T-helper 17 cell (primary cell): ENCODE data around the gene USP8. TPM values are rescaled to one million over a fixed set of nuclear protein-coding genes. Genes with fewer than 3 reads are reported as not detected.
"Not testable (repeated sequence)": the region's sequence is repeated elsewhere in the genome, so short reads cannot be mapped to it uniquely, and the experiment has no call there.

Source experiments
- ATAC-seq: fragments of 150-1000 bp; cut with Tn5 transposase; 2 replicates; pipeline ENCODE4 v1.10.0; 2021; ENCODE audit warnings: mild to moderate bottlenecking, moderate library complexity
- DNase-seq, 3 donors: peaks; one replicate each; pipeline versions ENCODE4 v3.0.0 to v3.0.0-alpha.2; 2020 to 2021
- H3K9me3 ChIP-seq: one replicate; pipeline ENCODE4 v1.7.0; 2013; ENCODE audit warnings: low read length, mild to moderate bottlenecking; ENCODE audit not compliant: control insufficient read depth, poor library complexity, severe bottlenecking
- H3K27ac Mint-ChIP-seq: one replicate; pipeline ENCODE4 v1.8.0; 2022; ENCODE audit warnings: mild to moderate bottlenecking, moderate library complexity, mixed read lengths
- H3K27me3 Mint-ChIP-seq: one replicate; pipeline ENCODE4 v1.8.0; 2022; ENCODE audit warnings: mixed read lengths
- H3K36me3 Mint-ChIP-seq: one replicate; pipeline ENCODE4 v1.8.0; 2022; ENCODE audit warnings: low read depth, mixed read lengths
- H3K4me1 Mint-ChIP-seq: one replicate; pipeline ENCODE4 v1.8.0; 2022; ENCODE audit warnings: mild to moderate bottlenecking, mixed read lengths
- H3K4me3 Mint-ChIP-seq: one replicate; pipeline ENCODE4 v1.8.0; 2022; ENCODE audit warnings: mild to moderate bottlenecking, moderate library complexity, mixed read lengths
- total RNA-seq, 4 donors: library from RNA in 2 of 4; stranded (reverse) in 2 of 4; gene quantifications; one replicate each; pipeline ENCODE4 v1.2.3 and lab custom pipeline; 2022 to 2026

The USP8 gene
- total RNA-seq, 2 donors from 2014 or later, result 43.4 to 62.8 TPM

- H3K9me3 ChIP-seq, result no peaks in the 10 kb centered on the region
- Mint-ChIP-seq H3K27ac (no peak overlapping the region), H3K27me3 (no peaks in the 10 kb centered on the region), H3K4me3 (no peak overlapping the region), H3K4me1 (peaks cover 3% of the 10 kb centered on the region), H3K36me3 (peaks cover 6% of the 10 kb centered on the region)
- no peak for DNase-seq
- no peak for ATAC-seq
These were observed 46.9 kb downstream of the USP8 start for GRCh38 chr15:50471072-50471471.

DNA sequence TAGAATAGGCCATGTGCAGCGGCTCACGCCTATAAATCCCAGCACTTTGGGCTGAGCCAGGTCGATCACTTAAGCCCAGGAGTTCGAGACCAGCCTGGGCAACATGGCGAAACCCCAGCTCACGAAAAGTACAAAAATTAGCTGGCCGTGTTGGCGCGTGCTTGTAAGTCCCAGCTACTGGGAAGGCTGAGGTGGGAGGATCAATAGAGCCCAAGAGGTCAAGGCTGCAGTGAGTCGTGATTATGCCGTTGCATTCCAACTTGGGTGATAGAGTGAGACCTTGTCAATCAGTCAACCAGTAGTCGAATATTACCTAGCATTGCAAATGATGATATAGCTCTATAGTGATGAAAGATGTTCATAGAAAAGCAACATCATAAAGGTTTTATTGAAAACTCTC, 51.9 kb downstream of the USP8 start:
- H3K36me3 Mint-ChIP-seq, result peaks cover 9% of the 10 kb centered on the region
- H3K4me3 Mint-ChIP-seq, result no peak overlapping the region
- DNase-seq, result no peak
- peaks cover 6% of the 10 kb centered on the region for H3K4me1 Mint-ChIP-seq
- H3K9me3 ChIP-seq, result no peaks in the 10 kb centered on the region
- no peaks in the 10 kb centered on the region for H3K27me3 Mint-ChIP-seq
- no peak for ATAC-seq
- no peak overlapping the region for H3K27ac Mint-ChIP-seq

DNA sequence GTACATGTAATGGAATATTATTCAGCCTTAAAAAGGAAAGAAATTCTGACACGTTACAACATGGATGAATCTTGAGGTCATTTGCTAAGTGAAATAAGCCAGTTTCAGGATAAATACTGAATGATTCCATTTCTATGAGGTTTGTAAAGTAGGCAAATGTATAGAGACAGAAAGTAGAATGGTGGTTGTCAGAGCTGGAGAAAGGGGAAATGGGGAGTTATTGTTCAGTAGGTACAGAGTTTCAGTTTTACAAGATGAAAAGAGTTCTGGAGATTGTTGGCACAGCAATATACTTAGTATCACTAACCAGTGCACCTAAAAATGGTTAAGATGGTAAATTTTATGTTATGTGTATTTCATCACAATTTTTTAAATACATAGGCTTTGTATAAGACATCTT, 60.6 kb downstream of the USP8 start:
- DNase-seq, result no peak
- H3K4me1 Mint-ChIP-seq, result peaks cover 10% of the 10 kb centered on the region
- ATAC-seq, result no peak
- H3K9me3 ChIP-seq, result no peaks in the 10 kb centered on the region
- no peaks in the 10 kb centered on the region for H3K27me3 Mint-ChIP-seq
- H3K4me3 Mint-ChIP-seq, result no peak overlapping the region
- H3K27ac Mint-ChIP-seq, result no peak overlapping the region
- peaks cover 13% of the 10 kb centered on the region for H3K36me3 Mint-ChIP-seq

DNA sequence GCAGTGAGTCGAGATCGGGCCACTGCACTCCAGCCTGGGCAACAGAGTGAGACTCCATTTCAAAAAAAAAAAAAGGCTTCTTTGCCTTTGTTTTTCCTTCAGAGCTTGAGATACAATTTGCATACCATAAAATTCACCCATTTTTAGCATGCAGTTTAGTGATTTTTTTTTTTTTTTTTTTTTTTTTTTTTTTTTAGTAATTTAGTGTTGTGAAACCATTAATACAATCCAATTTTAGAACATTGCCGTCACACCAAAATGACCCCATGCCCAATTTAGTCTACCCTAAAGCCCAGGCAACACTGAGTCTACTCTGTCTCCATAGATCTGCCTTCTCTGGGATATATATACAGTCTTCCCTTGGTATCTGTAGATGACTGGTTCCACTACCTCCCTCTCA, 61.2 kb downstream of the USP8 start:
- Mint-ChIP-seq H3K4me1 (peaks cover 10% of the 10 kb centered on the region), H3K27me3 (no peaks in the 10 kb centered on the region), H3K27ac (no peak overlapping the region), H3K4me3 (no peak overlapping the region), H3K36me3 (peaks cover 15% of the 10 kb centered on the region)
- DNase-seq (no peak), ATAC-seq (no peak)
- no peaks in the 10 kb centered on the region for H3K9me3 ChIP-seq

- Mint-ChIP-seq H3K27me3 (no peaks in the 10 kb centered on the region), H3K27ac (no peak overlapping the region), H3K4me1 (peaks cover 3% of the 10 kb centered on the region), H3K36me3 (peaks cover 6% of the 10 kb centered on the region), H3K4me3 (no peak overlapping the region)
- ATAC-seq, result no peak
- no peaks in the 10 kb centered on the region for H3K9me3 ChIP-seq
- DNase-seq, result no peak
These were observed 63.1 kb downstream of the USP8 start for GRCh38 chr15:50487287-50487686.

- H3K9me3 ChIP-seq, result no peaks in the 10 kb centered on the region
- Mint-ChIP-seq H3K27me3 (no peaks in the 10 kb centered on the region), H3K27ac (no peak overlapping the region), H3K4me3 (no peak overlapping the region), H3K4me1 (no peaks in the 10 kb centered on the region), H3K36me3 (peaks cover 6% of the 10 kb centered on the region)
- DNase-seq (no peak), ATAC-seq (no peak)
These were observed 69.4 kb downstream of the USP8 start for GRCh38 chr15:50493625-50494024.

GRCh38 chr15:50494547-50494946, 70.3 kb downstream of the USP8 start:
- not testable (repeated sequence) for H3K4me1 Mint-ChIP-seq, ATAC-seq, H3K4me3 Mint-ChIP-seq, H3K27me3 Mint-ChIP-seq, DNase-seq, H3K27ac Mint-ChIP-seq, H3K9me3 ChIP-seq, H3K36me3 Mint-ChIP-seq

DNA sequence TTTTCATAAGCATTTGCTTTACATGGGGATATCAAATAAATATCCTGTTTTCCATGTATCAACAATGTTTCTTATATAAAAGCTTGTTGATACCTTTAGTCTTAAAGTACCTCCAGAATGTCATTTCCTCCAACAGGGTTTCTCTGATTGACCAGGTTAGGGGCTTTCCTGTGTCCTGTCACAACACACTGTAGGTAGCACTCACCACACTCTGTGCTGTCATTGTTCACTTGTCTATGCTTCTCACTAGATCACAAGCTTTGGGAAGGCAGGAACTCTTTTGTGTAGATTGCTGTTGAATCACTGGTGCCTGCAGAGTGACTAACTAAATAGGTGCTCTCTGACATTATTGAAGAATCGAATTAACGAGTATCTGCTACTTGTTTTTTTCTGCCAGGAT, 72.5 kb downstream of the USP8 start:
- no peaks in the 10 kb centered on the region for H3K9me3 ChIP-seq
- Mint-ChIP-seq H3K36me3 (peaks cover 3% of the 10 kb centered on the region), H3K27me3 (no peaks in the 10 kb centered on the region), H3K4me3 (no peak overlapping the region), H3K27ac (no peak overlapping the region), H3K4me1 (no peaks in the 10 kb centered on the region)
- ATAC-seq (no peak), DNase-seq (no peak)

GRCh38 chr15:50500352-50500751, 76.1 kb downstream of the USP8 start:
- no peaks in the 10 kb centered on the region for H3K36me3 Mint-ChIP-seq

DNA sequence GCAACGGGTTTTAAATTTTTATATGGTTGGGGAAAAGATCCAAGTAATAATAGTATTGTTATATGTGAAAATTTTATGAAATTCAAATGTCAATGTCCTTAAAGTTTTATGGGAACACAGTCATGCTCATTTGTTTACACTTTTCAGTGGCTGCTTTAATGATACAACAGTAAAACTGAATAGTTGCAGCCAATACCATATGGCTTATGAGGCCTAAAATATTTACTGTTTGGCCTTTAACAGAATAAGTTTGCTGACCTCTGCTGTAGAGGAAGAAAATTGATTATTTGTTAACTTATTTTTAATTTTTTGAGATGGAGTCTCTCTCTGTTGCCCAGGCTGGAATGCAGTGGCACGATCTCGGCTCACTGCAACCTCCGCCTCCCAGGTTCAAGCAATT, 77.6 kb downstream of the USP8 start:
- H3K9me3 ChIP-seq, result no peaks in the 10 kb centered on the region
- Mint-ChIP-seq H3K4me3 (no peak overlapping the region), H3K27ac (no peak overlapping the region), H3K36me3 (no peaks in the 10 kb centered on the region), H3K27me3 (no peaks in the 10 kb centered on the region), H3K4me1 (no peaks in the 10 kb centered on the region)
- ATAC-seq (no peak), DNase-seq (no peak)

More at GRCh38 chr15:50500352-50500751, 76.1 kb downstream of the USP8 start:
- H3K27me3 Mint-ChIP-seq, result no peaks in the 10 kb centered on the region
- no peaks in the 10 kb centered on the region for H3K4me1 Mint-ChIP-seq
- no peak for DNase-seq
- H3K4me3 Mint-ChIP-seq, result no peak overlapping the region
- no peak overlapping the region for H3K27ac Mint-ChIP-seq
- ATAC-seq, result no peak
- H3K9me3 ChIP-seq, result no peaks in the 10 kb centered on the region

- no peak for ATAC-seq
- DNase-seq, result no peak
- H3K4me3 Mint-ChIP-seq, result no peak overlapping the region
- H3K27ac Mint-ChIP-seq, result no peak overlapping the region
- H3K4me1 Mint-ChIP-seq, result no peaks in the 10 kb centered on the region
- no peaks in the 10 kb centered on the region for H3K27me3 Mint-ChIP-seq
- H3K36me3 Mint-ChIP-seq, result no peaks in the 10 kb centered on the region
- no peaks in the 10 kb centered on the region for H3K9me3 ChIP-seq
These were observed 78.9 kb downstream of the USP8 start for GRCh38 chr15:50503144-50503543.

DNA sequence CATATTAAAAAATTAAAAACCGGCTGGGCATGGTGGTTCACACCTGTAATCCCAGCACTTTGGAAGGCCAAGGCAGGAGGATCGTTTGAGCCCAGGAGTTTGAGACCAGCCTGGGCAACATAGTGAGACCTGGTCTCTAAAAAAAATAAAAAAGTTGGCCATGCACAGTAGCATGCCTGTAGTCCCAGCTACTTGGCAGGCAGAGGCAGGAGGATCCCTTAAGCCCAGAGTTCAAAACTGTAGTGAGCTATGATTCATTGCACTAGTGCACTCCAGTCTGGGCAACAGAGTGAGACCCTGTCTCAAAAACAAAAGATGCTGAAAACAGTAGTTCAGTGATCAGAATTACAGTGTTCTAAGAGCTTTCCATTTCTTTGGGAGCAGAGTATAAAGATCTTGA, 81.5 kb downstream of the USP8 start:
- not testable (repeated sequence) for DNase-seq, H3K27me3 Mint-ChIP-seq, H3K27ac Mint-ChIP-seq, H3K9me3 ChIP-seq, H3K36me3 Mint-ChIP-seq, H3K4me3 Mint-ChIP-seq, H3K4me1 Mint-ChIP-seq, ATAC-seq

- Mint-ChIP-seq H3K36me3 (no peaks in the 10 kb centered on the region), H3K27me3 (no peaks in the 10 kb centered on the region), H3K4me3 (no peak overlapping the region), H3K27ac (no peak overlapping the region), H3K4me1 (no peaks in the 10 kb centered on the region)
- H3K9me3 ChIP-seq, result no peaks in the 10 kb centered on the region
- ATAC-seq (no peak), DNase-seq (no peak)
These were observed 81.9 kb downstream of the USP8 start for GRCh38 chr15:50506121-50506520.

DNA sequence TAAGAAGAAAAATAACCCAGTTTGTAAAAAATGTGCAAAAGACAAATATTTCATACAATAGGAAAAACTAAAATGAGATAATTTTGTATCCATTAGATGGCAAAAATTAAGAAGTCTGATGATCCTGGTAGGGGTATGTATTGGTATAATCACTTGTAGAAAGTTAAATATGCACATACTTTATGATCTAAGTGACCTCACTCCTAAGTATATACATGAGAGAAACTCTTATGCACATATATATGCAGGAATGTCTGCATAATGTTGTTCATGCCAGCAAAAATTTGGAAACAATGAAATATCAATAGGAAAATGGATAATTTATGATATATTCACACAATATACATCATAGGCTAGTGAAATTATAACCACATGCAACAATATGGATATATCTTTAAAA, 88.8 kb downstream of the USP8 start:
- DNase-seq (no peak), ATAC-seq (no peak)
- Mint-ChIP-seq H3K36me3 (peaks cover 2% of the 10 kb centered on the region), H3K27ac (no peak overlapping the region), H3K4me1 (no peaks in the 10 kb centered on the region), H3K27me3 (no peaks in the 10 kb centered on the region), H3K4me3 (no peak overlapping the region)
- H3K9me3 ChIP-seq, result no peaks in the 10 kb centered on the region
